ENCODE measurements around the gene ELOVL6. TPM values are rescaled to one million over a fixed set of nuclear protein-coding genes. Genes with fewer than 3 reads are reported as not detected.

Gene ELOVL6
- total RNA-seq, 1 experiment from 2014 or later, result 2.2 TPM

DNA sequence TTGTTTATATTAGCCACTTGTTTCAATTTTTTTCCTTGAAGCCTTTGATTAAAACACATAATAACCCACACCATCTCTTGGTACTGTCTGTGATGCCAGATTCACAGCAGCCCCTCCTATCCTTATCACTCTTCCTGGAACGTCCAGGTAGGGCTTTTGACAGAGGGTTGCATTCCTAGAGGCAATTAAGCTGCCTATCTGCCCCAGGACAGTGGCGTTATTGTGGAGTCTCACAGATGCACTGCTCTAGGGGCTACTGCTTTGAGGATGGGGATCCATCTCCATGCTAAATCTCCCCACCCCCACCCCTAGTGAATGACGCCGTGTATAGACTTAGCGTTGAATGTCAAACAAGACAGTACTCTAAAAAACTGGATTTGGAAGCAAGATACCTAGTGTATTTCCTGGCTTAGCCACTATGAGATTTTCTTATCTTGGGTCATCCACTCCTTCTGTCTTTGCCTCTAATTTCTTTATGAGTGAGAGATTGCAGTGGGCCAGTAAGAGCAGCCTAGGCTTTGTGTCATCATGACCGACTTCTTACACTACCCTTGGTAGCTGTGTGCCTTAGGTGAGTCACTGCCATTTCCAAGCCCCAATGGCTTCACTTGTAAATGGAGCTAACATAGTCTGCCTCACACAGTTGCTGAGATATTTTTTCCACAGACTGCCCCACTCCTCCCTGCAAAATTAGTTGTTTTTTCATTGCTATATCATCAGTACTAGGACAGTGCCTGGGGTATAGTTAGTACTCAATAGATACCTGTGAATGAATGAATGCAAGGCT lies 194.8 kb downstream of the ELOVL6 start:
- TF ChIP-seq EZH2 (IDR thresholded peaks at IDR 0.05; ENCODE audit: low read length, unreplicated experiment) (no peak), EZH2phosphoT487 (IDR thresholded peaks at IDR 0.05; ENCODE audit: borderline replicate concordance, low read length) (no peak)
- TF ChIP-seq, protein P1, sequence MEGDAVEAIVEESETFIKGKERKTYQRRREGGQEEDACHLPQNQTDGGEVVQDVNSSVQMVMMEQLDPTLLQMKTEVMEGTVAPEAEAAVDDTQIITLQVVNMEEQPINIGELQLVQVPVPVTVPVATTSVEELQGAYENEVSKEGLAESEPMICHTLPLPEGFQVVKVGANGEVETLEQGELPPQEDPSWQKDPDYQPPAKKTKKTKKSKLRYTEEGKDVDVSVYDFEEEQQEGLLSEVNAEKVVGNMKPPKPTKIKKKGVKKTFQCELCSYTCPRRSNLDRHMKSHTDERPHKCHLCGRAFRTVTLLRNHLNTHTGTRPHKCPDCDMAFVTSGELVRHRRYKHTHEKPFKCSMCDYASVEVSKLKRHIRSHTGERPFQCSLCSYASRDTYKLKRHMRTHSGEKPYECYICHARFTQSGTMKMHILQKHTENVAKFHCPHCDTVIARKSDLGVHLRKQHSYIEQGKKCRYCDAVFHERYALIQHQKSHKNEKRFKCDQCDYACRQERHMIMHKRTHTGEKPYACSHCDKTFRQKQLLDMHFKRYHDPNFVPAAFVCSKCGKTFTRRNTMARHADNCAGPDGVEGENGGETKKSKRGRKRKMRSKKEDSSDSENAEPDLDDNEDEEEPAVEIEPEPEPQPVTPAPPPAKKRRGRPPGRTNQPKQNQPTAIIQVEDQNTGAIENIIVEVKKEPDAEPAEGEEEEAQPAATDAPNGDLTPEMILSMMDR (conservative IDR thresholded peaks at IDR 0.05; ENCODE audit: low read depth, low read length), result no peak
- BruUV-seq (replicated peaks), result no TSS peak
- DNase-seq (no peak), ATAC-seq (no peak)
- Histone ChIP-seq H3K27me3 (ENCODE audit: low read length) (no peaks in the 10 kb centered on the region), H2AFZ (ENCODE audit: low read length) (no peak overlapping the region), H3K4me3 (ENCODE audit: low read length) (no peak overlapping the region), H3F3A (ENCODE audit: low read length, unreplicated experiment) (no peaks in the 10 kb centered on the region), H3K79me2 (ENCODE audit: low read length) (no peaks in the 10 kb centered on the region), H3K9me2 (replicated peaks; ENCODE audit: low read length) (no peaks in the 10 kb centered on the region), H3K4me1 (ENCODE audit: insufficient read depth, low read length) (no peaks in the 10 kb centered on the region), H4K20me1 (ENCODE audit: low read length) (no peaks in the 10 kb centered on the region), H3K9me3 (ENCODE audit: low read length) (no peaks in the 10 kb centered on the region), H3K4me2 (ENCODE audit: low read length) (no peak overlapping the region), H3K27ac (ENCODE audit: low read length) (no peak overlapping the region), H3K36me3 (ENCODE audit: low read depth, low read length) (no peaks in the 10 kb centered on the region; the same call in 1 of the 2 replicates), H3K9ac (ENCODE audit: low read length) (no peak overlapping the region)
- ChIA-PET POLR2A (ENCODE audit: unreplicated experiment) (no interaction called here), CTCF (interaction anchor here (0.5 kb wide), 1 partner anchor 312 kb away, joined by 3 read pairs; no protein-coding TSS in a partner anchor)
- intact Hi-C loops (cut with micrococcal nuclease), result no loop called here

DNA sequence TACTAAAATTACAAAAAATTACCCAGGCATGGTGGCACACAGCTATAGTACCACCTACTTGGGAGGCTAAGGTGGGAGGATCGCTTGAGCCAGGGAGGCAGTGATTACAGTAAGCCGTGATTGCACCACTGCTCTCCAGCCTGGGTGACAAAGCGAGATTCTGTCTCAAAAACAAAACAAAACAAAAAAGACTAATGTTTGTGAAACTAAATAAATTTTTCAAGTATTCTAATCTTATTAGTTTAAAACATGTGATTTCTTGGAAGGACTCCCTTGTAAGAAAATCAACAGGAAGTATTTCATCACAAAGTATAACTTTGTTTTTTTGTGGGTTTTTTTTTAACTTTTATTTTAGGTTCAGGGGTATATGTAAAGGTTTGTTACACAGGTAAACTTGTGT lies 196.1 kb downstream of the ELOVL6 start:
- CTCF ChIA-PET, result no interaction called here
- H3K4me2 ChIP-seq (ENCODE audit: low read length), result no peak overlapping the region
- POLR2A ChIA-PET (ENCODE audit: unreplicated experiment), result no interaction called here
- no peaks in the 10 kb centered on the region for H3K4me1 ChIP-seq (ENCODE audit: insufficient read depth, low read length)
- TF ChIP-seq, protein P1 (conservative IDR thresholded peaks at IDR 0.05; ENCODE audit: low read depth, low read length), result no peak
- no peak for TF ChIP-seq EZH2phosphoT487 (IDR thresholded peaks at IDR 0.05; ENCODE audit: borderline replicate concordance, low read length)
- no peak for TF ChIP-seq EZH2 (IDR thresholded peaks at IDR 0.05; ENCODE audit: low read length, unreplicated experiment)
- H3K4me3 ChIP-seq (ENCODE audit: low read length), result no peak overlapping the region
- H2AFZ ChIP-seq (ENCODE audit: low read length), result no peak overlapping the region
- ATAC-seq (no peak), DNase-seq (no peak)
- H3K27ac ChIP-seq (ENCODE audit: low read length), result no peak overlapping the region
- no peaks in the 10 kb centered on the region for H3K79me2 ChIP-seq (ENCODE audit: low read length)
- BruUV-seq (replicated peaks), result no TSS peak
- no peaks in the 10 kb centered on the region for H3K27me3 ChIP-seq (ENCODE audit: low read length)
- H3K9me3 ChIP-seq (ENCODE audit: low read length), result no peaks in the 10 kb centered on the region
- H3K9ac ChIP-seq (ENCODE audit: low read length), result no peak overlapping the region
- no peaks in the 10 kb centered on the region; the same call in 1 of the 2 replicates for H3K36me3 ChIP-seq (ENCODE audit: low read depth, low read length)
- no peaks in the 10 kb centered on the region for H3F3A ChIP-seq (ENCODE audit: low read length, unreplicated experiment)
- H3K9me2 ChIP-seq (replicated peaks; ENCODE audit: low read length), result no peaks in the 10 kb centered on the region
- no peaks in the 10 kb centered on the region for H4K20me1 ChIP-seq (ENCODE audit: low read length)
- intact Hi-C loops (cut with micrococcal nuclease), result no loop called here

DNA sequence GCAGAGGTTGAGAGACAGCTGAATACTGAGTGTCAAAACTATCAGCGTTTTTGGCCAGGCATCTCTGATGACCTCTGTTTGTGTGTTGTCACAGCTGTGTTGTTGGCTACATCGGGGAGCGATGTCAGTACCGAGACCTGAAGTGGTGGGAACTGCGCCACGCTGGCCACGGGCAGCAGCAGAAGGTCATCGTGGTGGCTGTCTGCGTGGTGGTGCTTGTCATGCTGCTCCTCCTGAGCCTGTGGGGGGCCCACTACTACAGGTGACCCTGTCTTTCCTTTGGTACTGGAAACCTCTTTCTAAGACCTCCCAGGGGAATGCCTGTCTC lies 198.9 kb downstream of the ELOVL6 start:
- H3K27ac ChIP-seq (ENCODE audit: low read length), result no peak overlapping the region
- no peak for DNase-seq
- CTCF ChIA-PET, result no interaction called here
- no peak overlapping the region for H2AFZ ChIP-seq (ENCODE audit: low read length)
- no peaks in the 10 kb centered on the region for H3K36me3 ChIP-seq (ENCODE audit: low read depth, low read length)
- POLR2A ChIA-PET (ENCODE audit: unreplicated experiment), result no interaction called here
- no peaks in the 10 kb centered on the region for H3K79me2 ChIP-seq (ENCODE audit: low read length)
- H3K9ac ChIP-seq (ENCODE audit: low read length), result no peak overlapping the region
- no peaks in the 10 kb centered on the region for H3K9me3 ChIP-seq (ENCODE audit: low read length)
- no peaks in the 10 kb centered on the region for H3K27me3 ChIP-seq (ENCODE audit: low read length)
- no peaks in the 10 kb centered on the region for H3F3A ChIP-seq (ENCODE audit: low read length, unreplicated experiment)
- no peak overlapping the region for H3K4me2 ChIP-seq (ENCODE audit: low read length)
- BruUV-seq (replicated peaks), result no TSS peak
- intact Hi-C loops (cut with micrococcal nuclease), result loop anchor here (1.0 to 5.0 kb wide), 3 partner anchors 517 to 1633 kb away; no protein-coding TSS in a partner anchor
- TF ChIP-seq EZH2 (IDR thresholded peaks at IDR 0.05; ENCODE audit: low read length, unreplicated experiment), result no peak
- TF ChIP-seq EZH2phosphoT487 (IDR thresholded peaks at IDR 0.05; ENCODE audit: borderline replicate concordance, low read length), result no peak
- TF ChIP-seq, protein P1 (conservative IDR thresholded peaks at IDR 0.05; ENCODE audit: low read depth, low read length), result no peak
- no peaks in the 10 kb centered on the region for H3K9me2 ChIP-seq (replicated peaks; ENCODE audit: low read length)
- ATAC-seq, result no peak
- H3K4me3 ChIP-seq (ENCODE audit: low read length), result no peak overlapping the region
- H3K4me1 ChIP-seq (ENCODE audit: insufficient read depth, low read length), result no peaks in the 10 kb centered on the region
- no peaks in the 10 kb centered on the region for H4K20me1 ChIP-seq (ENCODE audit: low read length)
